ENCODE measurements around the gene SSR1. TPM values are rescaled to one million over a fixed set of nuclear protein-coding genes. Genes with fewer than 3 reads are reported as not detected.
A peak's percentile ranks its signal among the peaks of the same experiment; 100 is the strongest.
"Not testable (repeated sequence)": the region's sequence is repeated elsewhere in the genome, so short reads cannot be mapped to it uniquely, and the experiment has no call there.

Gene SSR1
- total RNA-seq, 3 donors from 2014 or later (not counting 1 experiment from before 2014, with no cell fraction given) = 82.8 to 97.6 (median 93.1) TPM

DNA sequence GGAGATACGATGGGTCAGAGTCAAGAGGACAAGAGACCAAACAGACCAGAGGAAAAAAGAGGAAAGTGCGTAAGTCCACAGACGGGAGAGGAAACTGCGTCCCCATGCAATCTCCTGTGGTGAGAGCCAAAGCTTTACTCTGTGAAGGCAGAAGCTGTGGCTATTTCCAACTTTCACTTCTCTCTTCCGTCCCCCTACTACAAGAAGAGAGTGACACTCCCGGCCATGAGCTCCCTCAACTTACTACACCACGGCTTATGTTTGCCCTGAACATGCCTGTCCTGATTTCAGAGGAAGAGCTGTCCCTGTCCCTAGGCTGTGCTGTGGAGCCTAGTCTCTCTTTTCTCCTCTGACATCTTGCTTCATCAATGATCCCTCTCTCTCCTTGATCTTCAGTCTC is 11.5 kb upstream of the SSR1 start:
- no peak overlapping the region for H3K4me3 ChIP-seq (ENCODE audit: low read length)
- ATAC-seq (peak in 2 of 3 donors; percentile 34 to 43), DNase-seq (peak in 1 of 2 donors; percentile 8)
- Mint-ChIP-seq H3K4me1 (peaks cover 0 to 6% of the 10 kb centered on the region in 2 donors), H3K27ac (no peak overlapping the region), H3K27me3 (ENCODE audit: low read depth in 2 of 2) (peaks cover 8 to 11% of the 10 kb centered on the region in 2 donors), H3K36me3 (no peaks in the 10 kb centered on the region), H3K9me3 (no peaks in the 10 kb centered on the region), H3K4me3 (no peak overlapping the region)
- no peaks in the 10 kb centered on the region for H3K36me3 ChIP-seq (ENCODE audit: control insufficient read depth, insufficient read depth, low read length)
- no peaks in the 10 kb centered on the region for H3K9me3 ChIP-seq (ENCODE audit: control insufficient read depth, insufficient read depth, low read length)
- intact Hi-C loops (cut with micrococcal nuclease) = no loop called here
- no peaks in the 10 kb centered on the region for H3K4me1 ChIP-seq (ENCODE audit: control insufficient read depth, insufficient read depth, low read length)
- TF ChIP-seq, protein P1, sequence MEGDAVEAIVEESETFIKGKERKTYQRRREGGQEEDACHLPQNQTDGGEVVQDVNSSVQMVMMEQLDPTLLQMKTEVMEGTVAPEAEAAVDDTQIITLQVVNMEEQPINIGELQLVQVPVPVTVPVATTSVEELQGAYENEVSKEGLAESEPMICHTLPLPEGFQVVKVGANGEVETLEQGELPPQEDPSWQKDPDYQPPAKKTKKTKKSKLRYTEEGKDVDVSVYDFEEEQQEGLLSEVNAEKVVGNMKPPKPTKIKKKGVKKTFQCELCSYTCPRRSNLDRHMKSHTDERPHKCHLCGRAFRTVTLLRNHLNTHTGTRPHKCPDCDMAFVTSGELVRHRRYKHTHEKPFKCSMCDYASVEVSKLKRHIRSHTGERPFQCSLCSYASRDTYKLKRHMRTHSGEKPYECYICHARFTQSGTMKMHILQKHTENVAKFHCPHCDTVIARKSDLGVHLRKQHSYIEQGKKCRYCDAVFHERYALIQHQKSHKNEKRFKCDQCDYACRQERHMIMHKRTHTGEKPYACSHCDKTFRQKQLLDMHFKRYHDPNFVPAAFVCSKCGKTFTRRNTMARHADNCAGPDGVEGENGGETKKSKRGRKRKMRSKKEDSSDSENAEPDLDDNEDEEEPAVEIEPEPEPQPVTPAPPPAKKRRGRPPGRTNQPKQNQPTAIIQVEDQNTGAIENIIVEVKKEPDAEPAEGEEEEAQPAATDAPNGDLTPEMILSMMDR (IDR thresholded peaks at IDR 0.05) = no peak
- H3K27me3 ChIP-seq (ENCODE audit: control insufficient read depth, insufficient read depth, low read length) = no peaks in the 10 kb centered on the region
- no peak overlapping the region for H3K27ac ChIP-seq (ENCODE audit: low read length)
- WGBS (ENCODE audit: insufficient coverage) = 12% methylated on average over 7 of the region's 7 CpGs

DNA sequence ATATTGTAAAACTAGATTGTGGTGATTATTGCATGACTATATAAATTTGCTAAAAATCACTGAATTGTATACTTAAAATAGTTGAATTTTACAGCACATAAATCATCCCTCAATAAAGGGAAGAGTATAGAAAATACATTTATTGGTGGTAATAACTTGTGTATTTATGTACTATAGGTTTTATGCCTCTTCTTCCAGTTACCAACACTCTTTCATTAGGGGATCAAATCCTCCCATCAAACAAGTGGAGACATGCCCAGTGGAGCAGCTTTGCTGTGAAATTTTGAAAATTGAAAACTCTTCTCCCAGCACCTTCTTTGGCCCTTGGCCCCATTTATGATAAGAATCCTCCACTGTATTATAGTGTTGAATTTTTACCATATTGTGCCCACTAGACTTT is 10.1 kb upstream of the SSR1 start:
- no peak overlapping the region for H3K27ac ChIP-seq (ENCODE audit: low read length)
- peaks cover 0 to 6% of the 10 kb centered on the region in 2 donors for H3K4me1 Mint-ChIP-seq
- ATAC-seq (no peak), DNase-seq (no peak)
- no peaks in the 10 kb centered on the region for H3K9me3 ChIP-seq (ENCODE audit: control insufficient read depth, insufficient read depth, low read length)
- H3K27me3 ChIP-seq (ENCODE audit: control insufficient read depth, insufficient read depth, low read length) = no peaks in the 10 kb centered on the region
- no peaks in the 10 kb centered on the region for H3K36me3 ChIP-seq (ENCODE audit: control insufficient read depth, insufficient read depth, low read length)
- no peak overlapping the region for H3K4me3 ChIP-seq (ENCODE audit: low read length)
- H3K4me3 Mint-ChIP-seq = no peak overlapping the region
- intact Hi-C loops (cut with micrococcal nuclease) = no loop called here
- H3K27me3 Mint-ChIP-seq (ENCODE audit: low read depth in 2 of 2) = peaks cover 7 to 8% of the 10 kb centered on the region in 2 donors
- H3K9me3 Mint-ChIP-seq = no peaks in the 10 kb centered on the region
- no peaks in the 10 kb centered on the region for H3K4me1 ChIP-seq (ENCODE audit: control insufficient read depth, insufficient read depth, low read length)
- no peaks in the 10 kb centered on the region for H3K36me3 Mint-ChIP-seq
- TF ChIP-seq, protein P1 (IDR thresholded peaks at IDR 0.05) = no peak
- H3K27ac Mint-ChIP-seq = no peak overlapping the region

DNA sequence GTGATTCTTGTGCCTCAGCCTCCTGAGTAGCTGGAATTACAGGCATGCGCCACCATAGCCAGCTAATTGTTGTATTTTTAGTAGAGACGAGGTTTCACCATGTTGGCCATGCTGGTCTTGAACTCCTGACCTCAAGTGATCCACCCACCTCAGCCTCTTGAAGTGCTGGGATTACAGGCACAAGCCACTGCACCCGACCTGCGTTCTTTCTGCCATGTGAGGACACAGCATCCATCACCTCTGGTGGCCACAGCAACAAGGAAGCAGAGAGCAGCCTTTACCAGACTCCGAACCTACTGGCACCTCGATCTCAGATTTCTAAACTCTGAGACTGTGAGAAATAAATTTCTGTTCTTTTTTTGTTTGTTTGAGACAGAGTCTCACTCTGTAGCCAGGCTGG is 8.9 kb upstream of the SSR1 start:
- H3K27ac ChIP-seq (ENCODE audit: low read length); ATAC-seq; H3K4me3 ChIP-seq (ENCODE audit: low read length); intact Hi-C loops (cut with micrococcal nuclease); H3K36me3 ChIP-seq (ENCODE audit: control insufficient read depth, insufficient read depth, low read length); DNase-seq; H3K27me3 Mint-ChIP-seq (ENCODE audit: low read depth in 2 of 2); H3K27me3 ChIP-seq (ENCODE audit: control insufficient read depth, insufficient read depth, low read length); H3K9me3 Mint-ChIP-seq; H3K9me3 ChIP-seq (ENCODE audit: control insufficient read depth, insufficient read depth, low read length); H3K4me1 Mint-ChIP-seq; H3K27ac Mint-ChIP-seq; H3K36me3 Mint-ChIP-seq; H3K4me3 Mint-ChIP-seq; H3K4me1 ChIP-seq (ENCODE audit: control insufficient read depth, insufficient read depth, low read length): not testable (repeated sequence)
- 86% methylated on average over 6 of the region's 6 CpGs for WGBS (ENCODE audit: insufficient coverage)

DNA sequence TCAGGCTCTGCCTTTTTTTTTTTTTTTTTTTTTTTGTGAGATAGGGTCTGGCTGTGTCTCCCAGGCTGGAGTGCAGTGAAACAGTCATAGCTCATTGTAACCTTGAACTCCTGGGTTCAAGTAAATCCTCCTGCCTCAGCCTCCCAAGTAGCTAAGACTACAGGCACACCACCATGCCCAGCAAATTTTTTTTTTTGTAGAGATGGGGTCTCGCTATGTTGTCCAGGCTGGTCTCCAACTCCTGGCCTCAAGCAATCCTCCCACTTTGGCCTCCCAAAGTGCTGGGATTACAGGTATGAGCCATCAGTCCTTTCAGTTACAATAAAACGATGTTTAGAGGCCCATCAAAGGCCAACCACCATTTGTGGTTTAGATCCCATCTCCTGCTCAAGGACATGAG is 6.4 kb upstream of the SSR1 start:
- DNase-seq; H3K4me1 ChIP-seq (ENCODE audit: control insufficient read depth, insufficient read depth, low read length); H3K4me1 Mint-ChIP-seq; ATAC-seq; H3K36me3 Mint-ChIP-seq; H3K36me3 ChIP-seq (ENCODE audit: control insufficient read depth, insufficient read depth, low read length); H3K4me3 Mint-ChIP-seq; intact Hi-C loops (cut with micrococcal nuclease); H3K9me3 ChIP-seq (ENCODE audit: control insufficient read depth, insufficient read depth, low read length); H3K9me3 Mint-ChIP-seq; H3K4me3 ChIP-seq (ENCODE audit: low read length); H3K27ac Mint-ChIP-seq; H3K27me3 ChIP-seq (ENCODE audit: control insufficient read depth, insufficient read depth, low read length); H3K27ac ChIP-seq (ENCODE audit: low read length); H3K27me3 Mint-ChIP-seq (ENCODE audit: low read depth in 2 of 2): not testable (repeated sequence)
- WGBS (ENCODE audit: insufficient coverage) = 71% methylated on average over 2 of the region's 2 CpGs

DNA sequence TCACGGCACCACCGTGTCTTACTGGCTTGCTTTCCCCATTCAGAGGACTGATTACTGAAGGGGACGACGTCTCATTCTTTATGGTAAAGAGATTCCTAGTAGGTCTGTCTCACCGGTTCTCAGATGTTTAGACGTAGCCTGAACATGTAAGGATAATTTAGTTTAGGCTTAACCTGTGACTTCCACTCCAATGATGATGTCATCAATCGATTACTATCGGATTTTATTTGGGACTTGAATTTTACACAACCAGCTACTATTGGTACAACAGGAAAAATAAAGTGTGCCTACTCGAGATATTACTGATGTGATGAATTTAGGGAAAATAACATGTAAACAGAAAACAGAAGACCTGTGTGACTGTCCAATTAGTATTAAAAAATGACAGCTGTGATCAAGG is 4.5 kb upstream of the SSR1 start:
- Histone ChIP-seq H3K36me3 (ENCODE audit: control insufficient read depth, insufficient read depth, low read length) (no peaks in the 10 kb centered on the region), H3K9me3 (ENCODE audit: control insufficient read depth, insufficient read depth, low read length) (no peaks in the 10 kb centered on the region), H3K4me3 (ENCODE audit: low read length) (no peak overlapping the region), H3K27me3 (ENCODE audit: control insufficient read depth, insufficient read depth, low read length) (no peaks in the 10 kb centered on the region), H3K4me1 (ENCODE audit: control insufficient read depth, insufficient read depth, low read length) (peaks cover 7% of the 10 kb centered on the region), H3K27ac (ENCODE audit: low read length) (no peak overlapping the region)
- DNase-seq (no peak), ATAC-seq (no peak)
- intact Hi-C loops (cut with micrococcal nuclease) = no loop called here
- H3K27me3 Mint-ChIP-seq (ENCODE audit: low read depth in 2 of 2) = no peaks in the 10 kb centered on the region
- H3K36me3 Mint-ChIP-seq = no peaks in the 10 kb centered on the region
- TF ChIP-seq, protein P1 (IDR thresholded peaks at IDR 0.05) = no peak
- H3K4me1 Mint-ChIP-seq = peaks cover under 1 to 6% of the 10 kb centered on the region in 2 donors
- no peaks in the 10 kb centered on the region for H3K9me3 Mint-ChIP-seq
- WGBS (ENCODE audit: insufficient coverage) = 97% methylated on average over 8 of the region's 9 CpGs
- no peak overlapping the region for H3K27ac Mint-ChIP-seq
- no peak overlapping the region for H3K4me3 Mint-ChIP-seq

Measured in natural killer cell (primary cell).